ENCODE data around the gene INHBA. TPM values are rescaled to one million over a fixed set of nuclear protein-coding genes. Genes with fewer than 3 reads are reported as not detected.

Gene INHBA
- total RNA-seq, 5 donors from 2014 or later (not counting 1 experiment from before 2014, with no cell fraction given) = 0.09 to 0.16 TPM; not detected in 3

DNA sequence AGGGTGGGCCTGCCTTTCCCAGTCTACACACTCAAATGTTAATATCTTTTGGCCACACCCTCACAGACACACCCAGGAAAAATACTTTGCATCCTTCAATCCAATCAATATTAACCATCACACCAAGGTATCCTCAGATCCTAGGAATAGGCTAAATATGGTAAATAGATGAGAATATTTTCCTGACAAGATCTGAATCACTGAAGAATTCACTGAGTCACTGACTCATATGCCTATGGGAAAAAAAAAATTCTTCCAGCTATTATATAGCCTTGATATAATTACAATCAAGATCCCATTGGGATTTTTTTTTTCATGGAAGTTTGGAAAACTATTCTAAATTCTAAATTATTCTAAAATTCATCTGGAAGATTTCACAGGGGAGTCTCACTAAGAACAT is 65.8 kb downstream of the INHBA start:
- no peak overlapping the region for H3K4me3 Mint-ChIP-seq
- H3K36me3 Mint-ChIP-seq = no peaks in the 10 kb centered on the region
- H3K27me3 Mint-ChIP-seq = no peaks in the 10 kb centered on the region
- peaks cover 0 to 10% (median 7%) of the 10 kb centered on the region in 3 donors for H3K9me3 Mint-ChIP-seq
- H3K36me3 ChIP-seq (ENCODE audit: control insufficient read depth in 2 of 2, extremely low read depth in 1 of 2, insufficient read depth in 1 of 2, low read length in 1 of 2) = no peaks in the 10 kb centered on the region
- no peaks in the 10 kb centered on the region for H3K4me1 Mint-ChIP-seq
- H3K4me3 ChIP-seq (ENCODE audit: control insufficient read depth in 1 of 2, extremely low read depth in 1 of 2, low read length in 1 of 2) = no peak overlapping the region
- DNase-seq = no peak
- no peaks in the 10 kb centered on the region for H3K9me3 ChIP-seq
- H3K27me3 ChIP-seq (replicated peaks in 1 of 2; ENCODE audit: control insufficient read depth in 2 of 2, extremely low read depth in 1 of 2, insufficient read depth in 2 of 2, low read length in 1 of 2) = no peaks in the 10 kb centered on the region
- ATAC-seq (replicated peaks in 1 of 4) = no peak
- POLR2A ChIA-PET = no interaction called here
- H3K27ac Mint-ChIP-seq = no peak overlapping the region
- H3K4me1 ChIP-seq (ENCODE audit: control insufficient read depth in 1 of 2, extremely low read depth in 1 of 2, insufficient read depth in 2 of 2, low read length in 2 of 2) = no peaks in the 10 kb centered on the region
- H3K27ac ChIP-seq (ENCODE audit: low read length) = no peak overlapping the region
- CTCF ChIA-PET = no interaction called here

Data from T-cell (primary cell).